ENCODE measurements around the gene BRIP1.
"Not testable (repeated sequence)": the region's sequence is repeated elsewhere in the genome, so short reads cannot be mapped to it uniquely, and the experiment has no call there.

Gene BRIP1

GRCh38 chr17:61687769-61688168, 175.6 kb downstream of the BRIP1 start:
- DNase-seq: no peak

- no peak for DNase-seq
Measured at GRCh38 chr17:61686113-61686512, 177.2 kb downstream of the BRIP1 start.

- no peak for DNase-seq
Measured at GRCh38 chr17:61684818-61685217, 178.5 kb downstream of the BRIP1 start.

- no peak for DNase-seq
Measured at GRCh38 chr17:61684172-61684571, 179.2 kb downstream of the BRIP1 start.

DNA sequence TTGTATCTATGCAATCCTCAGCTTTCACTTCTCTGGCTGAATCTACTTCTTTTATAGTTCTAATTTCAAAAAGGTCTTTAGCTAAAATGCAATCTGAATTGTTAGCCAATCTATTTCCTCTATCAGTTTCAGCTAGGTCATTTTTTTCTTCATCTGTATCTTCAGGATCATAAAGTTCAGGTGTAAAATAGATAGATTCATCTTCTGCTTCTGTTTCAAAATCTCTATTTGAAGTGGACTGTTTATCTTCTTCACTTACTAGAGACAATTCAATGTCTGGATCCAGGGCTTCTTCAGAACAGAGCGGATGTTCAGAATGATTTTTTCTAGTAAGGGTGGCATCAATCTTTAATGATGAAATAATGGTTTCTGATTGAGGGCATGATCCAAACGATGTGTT, 179.9 kb downstream of the BRIP1 start:
- DNase-seq: no peak

- no peak for DNase-seq
Measured at GRCh38 chr17:61680921-61681320, 182.4 kb downstream of the BRIP1 start.

DNA sequence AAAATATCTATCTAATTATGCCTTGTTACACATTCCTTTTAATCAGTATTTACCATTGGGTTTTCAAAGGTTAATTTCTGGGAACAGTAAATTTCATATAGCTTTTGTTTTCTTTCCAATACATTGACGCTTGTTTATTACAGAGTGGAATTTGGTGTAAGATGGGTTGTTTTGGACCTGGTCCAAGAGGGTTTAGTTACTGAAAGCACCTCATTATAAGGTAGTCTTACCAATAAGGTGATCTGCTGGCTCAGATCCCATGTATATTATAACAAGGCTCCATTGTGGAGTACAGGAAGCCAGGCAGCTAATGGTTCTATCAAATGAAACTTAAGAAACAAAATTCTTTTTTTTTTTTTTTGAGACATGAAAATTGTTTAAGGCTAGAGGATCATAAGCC, 185.0 kb downstream of the BRIP1 start:
- DNase-seq: no peak

- not testable (repeated sequence) for DNase-seq
Measured at GRCh38 chr17:61677150-61677811, 186.0 kb downstream of the BRIP1 start.

- not testable (repeated sequence) for DNase-seq
Measured at GRCh38 chr17:61676522-61676921, 186.8 kb downstream of the BRIP1 start.

DNA sequence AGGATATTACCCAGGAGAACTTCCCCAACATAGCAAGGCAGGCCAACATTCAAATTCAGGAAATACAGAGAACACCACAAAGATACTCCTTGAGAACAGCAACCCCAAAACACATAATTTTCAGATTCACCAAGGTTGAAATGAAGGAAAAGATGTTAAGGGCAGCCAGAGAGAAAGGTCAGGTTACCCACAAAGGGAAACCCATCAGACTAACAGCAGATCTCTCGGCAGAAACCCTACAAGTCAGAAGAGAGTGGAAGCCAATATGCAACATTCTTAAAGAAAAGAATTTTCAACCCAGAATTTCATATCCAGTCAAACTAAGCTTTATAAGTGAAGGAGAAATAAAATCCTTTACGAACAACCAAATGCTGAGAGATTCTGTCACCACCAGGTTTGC, 188.7 kb downstream of the BRIP1 start:
- not testable (repeated sequence) for DNase-seq

DNA sequence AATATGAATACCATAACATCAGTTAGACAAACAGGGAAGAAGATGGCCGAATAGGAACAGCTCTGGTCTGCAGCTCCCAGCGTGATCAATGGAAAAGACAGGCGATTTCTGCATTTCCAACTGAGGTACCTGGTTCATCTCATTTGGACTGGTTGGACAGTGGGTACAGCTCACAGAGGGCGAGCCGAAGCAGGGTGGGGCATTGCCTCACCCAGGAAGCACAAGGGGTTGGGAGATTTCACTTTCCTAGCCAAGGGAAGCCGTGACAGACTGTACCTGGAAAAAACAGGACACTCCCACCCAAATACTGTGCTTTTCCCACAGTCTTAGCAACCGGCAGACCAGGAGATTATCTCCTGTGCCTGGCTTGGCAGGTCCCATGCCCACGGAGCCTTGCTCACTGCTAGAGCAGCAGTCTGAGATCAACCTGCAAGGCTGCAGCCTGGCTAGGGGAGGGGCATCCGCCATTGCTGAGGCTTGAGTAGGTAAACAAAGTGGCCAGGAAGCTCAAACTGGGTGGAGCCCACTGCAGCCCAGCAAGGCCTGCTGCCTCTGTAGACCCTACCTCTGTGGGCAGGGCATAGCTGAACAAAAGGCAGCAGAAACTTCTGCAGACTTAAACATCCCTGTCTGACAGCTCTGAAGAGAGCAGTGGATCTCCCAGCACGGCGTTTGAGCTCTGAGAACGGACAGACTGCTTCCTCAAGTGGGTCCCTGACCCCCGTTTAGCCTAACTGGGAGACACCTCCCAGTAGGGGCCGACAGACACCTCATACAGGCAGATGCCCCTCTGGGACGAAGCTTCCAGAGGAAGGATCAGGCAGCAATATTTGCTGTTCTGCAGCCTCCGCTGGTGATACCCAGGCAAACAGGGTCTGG, 190.1 kb downstream of the BRIP1 start:
- not testable (repeated sequence) for DNase-seq

GRCh38 chr17:61672140-61672539, 191.2 kb downstream of the BRIP1 start:
- no peak for DNase-seq

- no peak for DNase-seq
Measured at GRCh38 chr17:61670691-61671090, 192.6 kb downstream of the BRIP1 start.

GRCh38 chr17:61669522-61669921, 193.8 kb downstream of the BRIP1 start:
- DNase-seq: no peak

- no peak for DNase-seq
Measured at GRCh38 chr17:61668486-61668885, 194.8 kb downstream of the BRIP1 start.

- not testable (repeated sequence) for DNase-seq
Measured at GRCh38 chr17:61666406-61667088, 196.8 kb downstream of the BRIP1 start.

DNA sequence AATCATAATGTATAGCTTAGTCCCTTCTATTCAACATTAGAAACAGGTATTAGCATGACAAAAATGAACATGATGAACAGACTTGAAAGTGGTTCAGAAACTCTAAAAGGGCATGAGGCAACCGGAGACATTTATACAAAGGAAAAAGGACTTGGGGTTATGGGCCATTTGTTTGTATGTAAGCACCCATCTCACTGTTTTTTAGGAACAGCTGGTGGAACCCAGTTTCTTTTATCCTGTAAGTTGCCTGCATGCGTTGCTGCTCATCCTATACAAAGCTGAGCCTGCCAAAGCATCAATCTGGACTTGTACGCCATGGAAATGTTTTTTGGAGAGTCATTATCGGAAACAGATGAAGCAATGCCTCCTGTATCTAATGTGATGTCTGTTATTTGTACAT, 200.0 kb downstream of the BRIP1 start:
- DNase-seq: no peak

GRCh38 chr17:61662741-61663140, 200.6 kb downstream of the BRIP1 start:
- peak; percentile 59 for DNase-seq

DNA sequence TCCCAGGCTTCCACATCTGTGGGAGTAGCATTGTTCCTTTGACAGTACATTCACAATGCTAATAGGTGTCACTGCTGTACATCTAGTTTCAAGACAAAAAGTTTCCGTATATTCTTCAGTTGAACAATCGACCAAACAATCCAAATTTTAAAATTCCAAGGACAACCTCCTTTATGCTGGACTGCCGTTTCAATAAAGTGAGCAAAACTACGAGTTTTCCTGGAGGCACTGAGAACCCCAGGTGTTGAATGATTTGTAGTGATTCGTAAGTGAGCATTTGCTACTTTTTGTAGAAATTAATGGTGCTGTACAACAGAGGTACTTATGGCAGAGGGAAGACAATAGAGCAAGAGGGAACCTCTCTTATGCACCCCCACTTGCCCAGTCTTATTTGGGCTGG, 201.1 kb downstream of the BRIP1 start:
- no peak for DNase-seq

GRCh38 chr17:61660746-61661485, 202.4 kb downstream of the BRIP1 start:
- no peak for DNase-seq

DNA sequence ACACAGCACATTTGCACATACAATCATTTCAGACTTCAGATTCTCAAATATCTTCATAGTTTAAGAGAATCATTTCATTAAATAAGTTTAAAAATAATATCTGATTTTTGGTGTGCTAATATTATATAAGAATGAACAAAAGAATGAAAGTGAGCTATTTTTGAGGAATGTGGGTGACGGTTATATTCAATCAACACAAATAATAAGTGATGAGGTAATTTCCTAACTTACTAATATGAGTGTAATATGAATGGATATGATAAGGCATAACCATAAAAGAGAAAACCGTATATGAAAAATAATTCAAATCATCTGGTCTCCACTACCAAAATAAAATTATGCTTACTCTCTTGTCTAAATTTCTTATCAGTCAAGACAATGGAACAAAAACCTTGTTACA, 203.9 kb downstream of the BRIP1 start:
- DNase-seq: no peak

GRCh38 chr17:61658183-61658582, 205.1 kb downstream of the BRIP1 start:
- DNase-seq: no peak

GRCh38 chr17:61657338-61657737, 206.0 kb downstream of the BRIP1 start:
- DNase-seq: no peak
